ENCODE measurements around the gene FLYWCH1. TPM values are rescaled to one million over a fixed set of nuclear protein-coding genes. Genes with fewer than 3 reads are reported as not detected.

FLYWCH1 gene
- total and polyA plus RNA-seq, 4 donors: 3.9 to 12.2 (median 7.8) TPM

- 6% methylated on average over 91 of the region's 91 CpGs for WGBS
- peak within 1 kb of the TSS; percentile 49 to 65 for H3K27ac ChIP-seq (ENCODE audit: low read depth in 1 of 2, low read length in 2 of 2)
Observed at GRCh38 chr16:2980227-2981176, 68.8 kb downstream of the FLYWCH1 start, which contains the start of gene PKMYT1. Gene PKMYT1, minus strand, starts transcription at chr16:2980446. Its CDS starts 789 bp downstream, at chr16:2979657.

GRCh38 chr16:2981177-2981898 lies 69.6 kb downstream of the FLYWCH1 start:
- 62% methylated on average over 33 of the region's 33 CpGs for WGBS
- peaks cover 0 to 2% (median 0%) of the 10 kb centered on the region in 4 donors for H3K27me3 ChIP-seq (ENCODE audit: control insufficient read depth in 4 of 4, insufficient read depth in 4 of 4, low read length in 3 of 4)
- peaks cover 8 to 41% (median 23%) of the 10 kb centered on the region in 4 donors for H3K4me1 ChIP-seq (ENCODE audit: control insufficient read depth in 4 of 4, insufficient read depth in 4 of 4, low read length in 3 of 4)
- no peak for DNase-seq (ENCODE audit: low spot score)
- no peak overlapping the region for H3K4me3 ChIP-seq (ENCODE audit: low read depth in 1 of 3, low read length in 3 of 3)
- H3K27ac ChIP-seq (ENCODE audit: low read depth in 1 of 2, low read length in 2 of 2): no peak overlapping the region
- no peaks in the 10 kb centered on the region for H3K9me3 ChIP-seq (ENCODE audit: control insufficient read depth in 4 of 4, low read length in 3 of 4)
- no peak for TF ChIP-seq RAD21 (IDR thresholded peaks at IDR 0.05)
- no peak for TF ChIP-seq FOXA1 (IDR thresholded peaks at IDR 0.05)
- TF ChIP-seq TAF1 (conservative IDR thresholded peaks at IDR 0.05): no peak
- TF ChIP-seq SP1 (IDR thresholded peaks at IDR 0.05): no peak
- no peak for TF ChIP-seq REST (IDR thresholded peaks at IDR 0.05)
- TF ChIP-seq CTCF (IDR thresholded peaks at IDR 0.05; ENCODE audit: low read depth, low read length, missing input control): no peak
- no peak for TF ChIP-seq ATF3 (IDR thresholded peaks at IDR 0.05)
- no peak for TF ChIP-seq EGR1 (IDR thresholded peaks at IDR 0.05; ENCODE audit: low read depth in 2 of 2)
- TF ChIP-seq RXRA (IDR thresholded peaks at IDR 0.05): no peak
- no peak for TF ChIP-seq YY1 (IDR thresholded peaks at IDR 0.05)
- TF ChIP-seq MAX (IDR thresholded peaks at IDR 0.05): no peak
- no peak for TF ChIP-seq ZBTB33 (IDR thresholded peaks at IDR 0.05)
- no peak for TF ChIP-seq GABPA (IDR thresholded peaks at IDR 0.05 in 1 of 2, conservative IDR thresholded peaks at IDR 0.05 in 1 of 2)
- TF ChIP-seq JUND (IDR thresholded peaks at IDR 0.05): no peak
- no peak for TF ChIP-seq NR2F2 (IDR thresholded peaks at IDR 0.05)
- no peak for TF ChIP-seq FOXA2 (IDR thresholded peaks at IDR 0.05)
- no peak for TF ChIP-seq HNF4G (IDR thresholded peaks at IDR 0.05)
- TF ChIP-seq HNF4A (conservative IDR thresholded peaks at IDR 0.05): no peak
- H3K36me3 ChIP-seq (ENCODE audit: control insufficient read depth in 4 of 4, insufficient read depth in 3 of 4, low read depth in 1 of 4, low read length in 3 of 4): no peaks in the 10 kb centered on the region
- no peak overlapping the region for H3K9ac ChIP-seq (ENCODE audit: low read depth in 1 of 2, low read length in 2 of 2)

More at GRCh38 chr16:2980227-2981176, 68.8 kb downstream of the FLYWCH1 start, which contains the start of gene PKMYT1:
- TF ChIP-seq FOXA1 (IDR thresholded peaks at IDR 0.05): no peak
- TF ChIP-seq EGR1 (IDR thresholded peaks at IDR 0.05; ENCODE audit: low read depth in 2 of 2): peak in 1 of 2 donors; percentile 84
- Histone ChIP-seq H3K9ac (ENCODE audit: low read depth in 1 of 2, low read length in 2 of 2) (peak within 1 kb of the TSS; percentile 77), H3K9me3 (ENCODE audit: control insufficient read depth in 4 of 4, low read length in 3 of 4) (no peaks in the 10 kb centered on the region), H3K4me1 (ENCODE audit: control insufficient read depth in 4 of 4, insufficient read depth in 4 of 4, low read length in 3 of 4) (peaks cover 8 to 33% (median 18%) of the 10 kb centered on the region in 4 donors), H3K27me3 (ENCODE audit: control insufficient read depth in 4 of 4, insufficient read depth in 4 of 4, low read length in 3 of 4) (peaks cover 0 to 2% (median 0%) of the 10 kb centered on the region in 4 donors), H3K4me3 (ENCODE audit: low read depth in 1 of 3, low read length in 3 of 3) (peak within 1 kb of the TSS; percentile 66 to 79 (median 77)), H3K36me3 (ENCODE audit: control insufficient read depth in 4 of 4, insufficient read depth in 3 of 4, low read depth in 1 of 4, low read length in 3 of 4) (no peaks in the 10 kb centered on the region)
- peak; percentile 95 for DNase-seq (ENCODE audit: low spot score)

Data from liver (tissue), 9 donors.